G401 (cell line): ENCODE data around the gene FOS. TPM values are rescaled to one million over a fixed set of nuclear protein-coding genes. Genes with fewer than 3 reads are reported as not detected.
"Not testable (repeated sequence)": the region's sequence is repeated elsewhere in the genome, so short reads cannot be mapped to it uniquely, and the experiment has no call there.

ENCODE experiments used
- DNase-seq: peaks from one replicate; pipeline ENCODE4 v3.0.0-alpha.2; 2015; ENCODE audit warnings: low spot score
- in situ Hi-C: cut with HindIII; loops from 2 replicates; pipeline ENCODE4 v1.10.0; 2016; ENCODE audit warnings: low sequenced_read_pairs, mixed read lengths
- total RNA-seq: library from RNA; depleted of rRNA; stranded (reverse); fragments of >200 nt; shearing (Covaris generic); gene quantifications from 2 replicates; pipeline ENCODE4 v1.2.3, GENCODE V29; 2014; rRNA removed

The FOS gene
- 29.8 and 41.0 TPM in 2 replicates for total RNA-seq

DNA sequence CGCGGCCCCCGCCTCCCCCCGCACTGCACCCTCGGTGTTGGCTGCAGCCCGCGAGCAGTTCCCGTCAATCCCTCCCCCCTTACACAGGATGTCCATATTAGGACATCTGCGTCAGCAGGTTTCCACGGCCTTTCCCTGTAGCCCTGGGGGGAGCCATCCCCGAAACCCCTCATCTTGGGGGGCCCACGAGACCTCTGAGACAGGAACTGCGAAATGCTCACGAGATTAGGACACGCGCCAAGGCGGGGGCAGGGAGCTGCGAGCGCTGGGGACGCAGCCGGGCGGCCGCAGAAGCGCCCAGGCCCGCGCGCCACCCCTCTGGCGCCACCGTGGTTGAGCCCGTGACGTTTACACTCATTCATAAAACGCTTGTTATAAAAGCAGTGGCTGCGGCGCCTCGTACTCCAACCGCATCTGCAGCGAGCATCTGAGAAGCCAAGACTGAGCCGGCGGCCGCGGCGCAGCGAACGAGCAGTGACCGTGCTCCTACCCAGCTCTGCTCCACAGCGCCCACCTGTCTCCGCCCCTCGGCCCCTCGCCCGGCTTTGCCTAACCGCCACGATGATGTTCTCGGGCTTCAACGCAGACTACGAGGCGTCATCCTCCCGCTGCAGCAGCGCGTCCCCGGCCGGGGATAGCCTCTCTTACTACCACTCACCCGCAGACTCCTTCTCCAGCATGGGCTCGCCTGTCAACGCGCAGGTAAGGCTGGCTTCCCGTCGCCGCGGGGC, at the start of gene FOS:
TSS of gene FOS (plus strand) at position 407 of the 731 bp plus-strand sequence. CDS start at position 562, 155 bp downstream.
- in situ Hi-C loops = no loop called here
- DNase-seq = peak; percentile 93

GRCh38 chr14:75229661-75230139, 48.9 kb upstream of the FOS start:
- in situ Hi-C loops = no loop called here
- DNase-seq = no peak

DNA sequence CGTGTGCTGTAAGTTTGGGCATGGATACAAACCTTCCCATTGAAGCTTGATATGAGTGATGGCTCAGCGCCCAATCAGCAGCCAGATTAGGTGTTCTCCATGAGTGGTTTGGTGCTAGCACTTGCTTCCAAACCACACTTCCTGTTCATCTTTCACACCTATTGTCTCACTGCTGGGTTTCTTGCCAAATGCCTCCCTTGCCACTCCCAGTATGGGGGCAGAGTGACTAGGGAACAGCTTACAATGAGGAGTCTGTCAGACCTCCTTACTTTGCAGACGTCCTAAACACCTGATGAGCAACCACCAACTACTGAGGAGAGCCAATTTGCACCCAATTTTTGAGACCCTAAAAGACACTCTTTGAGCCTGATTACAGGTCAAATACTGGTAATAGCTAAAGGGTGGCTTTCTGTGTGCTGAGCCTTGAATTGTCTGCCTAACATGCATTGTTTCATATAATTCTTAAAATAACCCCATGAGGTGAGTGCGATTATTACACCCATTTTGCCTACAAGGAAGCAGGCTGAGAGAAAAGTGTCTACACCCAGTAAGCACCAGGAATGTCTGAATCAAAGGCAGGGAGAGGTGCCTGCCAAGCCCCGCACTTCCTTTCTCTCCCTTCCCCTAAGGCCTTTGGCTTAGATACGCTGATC, 48.4 kb upstream of the FOS start:
- in situ Hi-C loops = no loop called here
- DNase-seq = no peak

GRCh38 chr14:75231320-75231719, 47.3 kb upstream of the FOS start:
- DNase-seq = no peak

DNA sequence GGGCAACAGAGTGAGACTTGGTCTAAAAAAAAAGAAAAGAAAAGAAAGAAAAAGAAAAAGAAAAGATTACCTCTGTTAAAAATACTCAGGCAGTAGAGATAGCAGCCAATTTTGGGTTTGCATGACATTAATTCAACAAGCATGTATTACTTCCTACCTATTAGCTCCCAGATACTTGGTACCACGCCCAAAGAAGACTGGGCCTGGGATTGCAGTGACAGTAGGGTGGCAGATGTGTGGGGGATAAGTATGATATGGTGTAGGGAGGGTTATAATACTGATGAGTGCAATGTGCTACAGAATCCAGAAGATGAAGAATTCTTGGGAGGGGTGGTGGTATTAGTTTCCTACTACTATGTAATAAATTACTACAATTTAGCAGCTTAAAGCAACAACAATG, 46.4 kb upstream of the FOS start:
- in situ Hi-C loops = no loop called here
- no peak for DNase-seq

More at GRCh38 chr14:75231320-75231719, 47.3 kb upstream of the FOS start:
- in situ Hi-C loops = no loop called here

DNA sequence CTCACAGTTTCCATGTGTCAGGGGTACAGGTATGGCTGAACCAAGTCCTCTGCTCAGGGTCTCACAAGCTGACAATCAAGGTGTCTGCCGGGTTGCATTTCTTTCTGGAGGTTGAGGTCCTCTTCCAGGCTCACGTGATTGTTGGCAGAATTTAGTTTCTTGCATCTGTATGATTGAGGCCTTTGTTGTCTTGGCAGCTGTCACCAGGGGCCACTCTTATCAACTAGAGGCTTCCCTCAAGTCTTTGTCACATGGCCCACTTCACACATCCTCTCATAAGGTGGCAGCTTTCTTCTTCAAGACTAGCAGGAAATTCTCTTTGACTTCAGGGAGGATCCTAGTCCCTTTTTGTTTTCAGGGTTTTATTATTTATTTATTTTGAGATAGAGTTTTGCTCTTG, 46.0 kb upstream of the FOS start:
- in situ Hi-C loops = no loop called here
- no peak for DNase-seq

GRCh38 chr14:75234173-75235115, 44.2 kb upstream of the FOS start:
- in situ Hi-C loops = no loop called here

GRCh38 chr14:75235198-75235597, 43.4 kb upstream of the FOS start:
- in situ Hi-C loops, DNase-seq: not testable (repeated sequence)

More at GRCh38 chr14:75234173-75235115, 44.2 kb upstream of the FOS start:
- no peak for DNase-seq

GRCh38 chr14:75236467-75236866, 42.2 kb upstream of the FOS start:
- in situ Hi-C loops = no loop called here
- DNase-seq = no peak

DNA sequence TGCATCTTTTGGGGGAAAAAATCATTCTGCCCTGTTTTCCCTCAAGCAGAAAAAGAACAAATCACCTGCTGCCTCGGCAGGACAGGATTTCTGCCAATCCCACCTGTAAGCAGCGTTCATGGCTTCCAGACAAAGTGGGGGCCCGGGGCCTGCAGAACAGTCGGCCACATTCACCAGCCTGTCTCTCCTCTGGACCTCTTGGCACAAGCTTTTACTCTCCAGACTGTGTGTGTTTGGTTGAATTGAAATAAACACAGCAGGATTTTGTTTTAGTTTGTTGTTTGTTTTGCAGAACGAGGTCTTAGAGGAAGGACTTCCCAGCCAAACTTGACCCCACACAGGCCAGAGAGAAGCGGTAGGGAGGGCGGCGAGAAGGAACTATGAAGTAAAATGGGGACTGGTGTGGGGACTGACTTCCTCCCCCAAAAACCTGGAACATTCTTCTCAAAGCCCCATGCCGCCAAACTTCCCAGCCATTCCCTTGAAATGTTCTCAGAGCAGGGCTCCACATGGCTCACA, 41.7 kb upstream of the FOS start:
- in situ Hi-C loops = no loop called here
- DNase-seq = no peak

DNA sequence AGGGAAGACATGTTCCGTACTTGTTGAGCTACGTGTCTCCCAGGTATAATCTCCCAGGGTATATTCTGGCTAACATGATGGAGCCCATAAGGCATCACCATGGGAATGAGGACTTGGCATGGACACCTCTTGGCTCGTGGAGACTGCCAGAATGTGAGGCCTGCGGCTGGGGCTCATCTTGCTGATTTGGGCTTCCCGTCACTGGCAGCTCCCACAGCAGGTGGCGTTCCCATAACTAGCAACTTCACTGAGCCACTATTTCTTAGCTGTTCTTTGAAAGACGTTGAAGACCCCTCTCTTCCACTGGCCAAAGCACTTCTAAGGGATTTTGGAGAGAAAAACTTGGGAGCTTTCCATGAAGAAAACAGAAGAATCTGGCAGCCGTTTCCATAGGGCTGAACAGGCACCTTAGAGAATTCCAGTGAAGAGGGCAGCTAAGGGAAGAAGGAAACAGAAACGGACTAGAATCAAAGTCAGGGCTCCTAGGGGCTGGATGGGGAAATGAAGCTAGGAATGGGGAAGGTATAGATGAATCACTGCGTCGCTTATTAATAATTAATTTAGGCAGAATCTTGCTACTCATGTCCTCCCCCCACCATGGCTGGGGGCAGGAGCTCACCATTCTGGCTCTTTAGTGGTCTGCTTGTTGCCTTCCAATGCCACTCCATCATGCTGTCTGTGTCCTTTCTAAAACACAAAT, 39.7 kb upstream of the FOS start:
- in situ Hi-C loops = no loop called here
- peak; percentile 93 for DNase-seq

- in situ Hi-C loops = no loop called here
- no peak for DNase-seq
These were observed 37.8 kb upstream of the FOS start for GRCh38 chr14:75240781-75241180.

- in situ Hi-C loops = no loop called here
- DNase-seq = no peak
These were observed 35.9 kb upstream of the FOS start for GRCh38 chr14:75242546-75243273.

DNA sequence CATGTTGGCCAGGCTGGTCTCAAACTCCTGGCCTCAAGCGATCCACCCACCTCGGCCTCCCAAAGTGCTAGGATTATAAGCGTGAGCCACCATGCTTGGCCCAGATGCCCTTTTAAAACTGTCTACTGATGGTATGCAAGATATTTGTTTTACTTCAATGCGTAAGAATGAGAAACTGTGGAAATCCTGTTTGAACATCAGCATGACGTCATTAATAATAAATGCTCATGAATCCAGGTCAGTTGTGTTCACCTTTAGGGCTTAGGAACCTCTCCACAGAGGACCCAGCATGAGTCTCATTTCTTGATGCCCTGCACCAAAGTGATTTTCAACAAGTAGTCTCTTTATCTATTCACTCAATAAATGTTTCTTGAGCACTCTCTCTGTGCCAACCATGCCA, 34.5 kb upstream of the FOS start:
- in situ Hi-C loops = no loop called here
- no peak for DNase-seq

- DNase-seq = no peak
- in situ Hi-C loops = no loop called here
These were observed 31.9 kb upstream of the FOS start for GRCh38 chr14:75246546-75247285.

DNA sequence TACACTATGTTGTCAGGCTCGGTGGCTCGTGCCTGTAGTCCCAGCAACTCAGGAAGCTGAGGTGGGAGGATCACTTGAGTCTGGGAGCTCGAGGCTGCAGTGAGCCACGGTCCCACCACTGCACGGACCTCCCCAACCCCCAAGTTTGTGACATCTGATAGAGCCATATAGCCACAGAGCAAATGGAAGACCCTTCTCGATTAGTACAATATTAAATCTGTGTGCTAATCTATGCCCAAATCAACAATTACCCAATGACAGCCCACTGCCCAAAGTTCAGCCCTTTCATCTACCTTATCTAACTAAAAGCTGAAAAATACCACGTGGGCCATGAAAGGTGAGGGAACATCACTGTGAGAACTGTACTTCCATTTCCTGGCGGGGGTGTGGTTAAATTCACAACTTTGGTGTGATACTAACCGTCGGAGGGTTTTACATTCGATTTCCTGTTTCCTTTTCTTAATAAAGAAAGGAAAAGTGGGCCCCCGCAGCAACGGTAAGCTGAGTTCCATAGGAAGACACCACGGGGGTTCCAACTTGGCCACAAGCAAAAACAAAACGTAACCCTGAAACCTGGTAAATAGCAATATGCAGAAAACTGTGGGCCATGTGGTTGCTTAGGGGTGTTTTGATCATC, 31.2 kb upstream of the FOS start:
- in situ Hi-C loops = no loop called here
- no peak for DNase-seq

- in situ Hi-C loops = no loop called here
- no peak for DNase-seq
These were observed 30.7 kb upstream of the FOS start for GRCh38 chr14:75247939-75248338.
